Endothelial cell of umbilical vein (primary cell): ENCODE measurements around the gene HOOK2.

Experiments
- EZH2 ChIP-seq: IDR thresholded peaks from 2 replicates; pipeline ENCODE4 v1.6.1; 2012; ENCODE audit warnings: borderline replicate concordance, low read depth, mild to moderate bottlenecking, moderate library complexity, low read length, inconsistent platforms; ENCODE audit not compliant: severe bottlenecking
- POLR2A ChIP-seq: IDR thresholded peaks from 2 replicates; pipeline ENCODE4 v1.6.1; 2012; ENCODE audit warnings: low read depth, mild to moderate bottlenecking, control low read depth, low read length
- POLR2AphosphoS5 ChIP-seq: IDR thresholded peaks from 2 replicates; pipeline ENCODE4 v1.6.1; 2012; ENCODE audit warnings: low read depth, mild to moderate bottlenecking, control low read depth, low read length, moderate library complexity; ENCODE audit not compliant: insufficient read depth
- TF ChIP-seq, protein P1 (sequence below), 2 donors: IDR thresholded peaks; 1 replicate in 1 of 2; 2 replicates in 1 of 2; pipeline ENCODE4 v1.5.1; 2011; ENCODE audit warnings: low read length in 2 of 2, mild to moderate bottlenecking in 2 of 2, moderate library complexity in 2 of 2, control low read depth in 1 of 2, inconsistent platforms in 1 of 2, low read depth in 1 of 2; ENCODE audit not compliant: insufficient read depth in 1 of 2; ENCODE audit errors: extremely low read depth in 1 of 2
- TF ChIP-seq, protein P2 (sequence below): IDR thresholded peaks from 2 replicates; pipeline ENCODE4 v1.6.1; 2011; ENCODE audit not compliant: insufficient read depth, insufficient read length

- TF ChIP-seq POLR2AphosphoS5 (no peak), POLR2A (no peak), EZH2 (no peak)
- TF ChIP-seq, protein P1, sequence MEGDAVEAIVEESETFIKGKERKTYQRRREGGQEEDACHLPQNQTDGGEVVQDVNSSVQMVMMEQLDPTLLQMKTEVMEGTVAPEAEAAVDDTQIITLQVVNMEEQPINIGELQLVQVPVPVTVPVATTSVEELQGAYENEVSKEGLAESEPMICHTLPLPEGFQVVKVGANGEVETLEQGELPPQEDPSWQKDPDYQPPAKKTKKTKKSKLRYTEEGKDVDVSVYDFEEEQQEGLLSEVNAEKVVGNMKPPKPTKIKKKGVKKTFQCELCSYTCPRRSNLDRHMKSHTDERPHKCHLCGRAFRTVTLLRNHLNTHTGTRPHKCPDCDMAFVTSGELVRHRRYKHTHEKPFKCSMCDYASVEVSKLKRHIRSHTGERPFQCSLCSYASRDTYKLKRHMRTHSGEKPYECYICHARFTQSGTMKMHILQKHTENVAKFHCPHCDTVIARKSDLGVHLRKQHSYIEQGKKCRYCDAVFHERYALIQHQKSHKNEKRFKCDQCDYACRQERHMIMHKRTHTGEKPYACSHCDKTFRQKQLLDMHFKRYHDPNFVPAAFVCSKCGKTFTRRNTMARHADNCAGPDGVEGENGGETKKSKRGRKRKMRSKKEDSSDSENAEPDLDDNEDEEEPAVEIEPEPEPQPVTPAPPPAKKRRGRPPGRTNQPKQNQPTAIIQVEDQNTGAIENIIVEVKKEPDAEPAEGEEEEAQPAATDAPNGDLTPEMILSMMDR (IDR thresholded peaks at IDR 0.05; ENCODE audit: extremely low read depth in 1 of 2, insufficient read depth in 1 of 2, low read depth in 1 of 2, low read length in 2 of 2): no peak
- TF ChIP-seq, protein P2, sequence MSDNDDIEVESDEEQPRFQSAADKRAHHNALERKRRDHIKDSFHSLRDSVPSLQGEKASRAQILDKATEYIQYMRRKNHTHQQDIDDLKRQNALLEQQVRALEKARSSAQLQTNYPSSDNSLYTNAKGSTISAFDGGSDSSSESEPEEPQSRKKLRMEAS: no peak
These were observed 19.0 kb downstream of the HOOK2 start for GRCh38 chr19:12756150-12756883.
